Thoracic aorta (tissue), 2 donors: ENCODE data around the gene MYRFL. TPM values are rescaled to one million over a fixed set of nuclear protein-coding genes. Genes with fewer than 3 reads are reported as not detected.

Experiments
- ATAC-seq: fragments of 150-250 bp; one replicate; pipeline ENCODE4 v1.8.0; 2017; ENCODE audit warnings: low read depth; ENCODE audit not compliant: insufficient number of reproducible peaks, low FRiP score
- DNase-seq: peaks from one replicate; pipeline ENCODE4 v3.0.0-alpha.2; 2020; ENCODE audit warnings: low spot score
- H3K27ac ChIP-seq, 2 donors: fragments of 200-600 bp; sonication (generic); 1 replicate in 1 of 2; 2 replicates in 1 of 2; pipeline ENCODE4 v1.5.1; 2016; ENCODE audit warnings: mild to moderate bottlenecking in 2 of 2, moderate library complexity in 2 of 2
- H3K27me3 ChIP-seq: fragments of 200-600 bp; sonication (generic); replicated peaks from 2 replicates; pipeline ENCODE4 v1.6.0; 2016; ENCODE audit warnings: mild to moderate bottlenecking; ENCODE audit not compliant: insufficient read depth
- H3K36me3 ChIP-seq: fragments of 200-600 bp; sonication (generic); one replicate; pipeline ENCODE4 v1.5.1; 2016
- H3K4me1 ChIP-seq, 2 donors: fragments of 200-600 bp; sonication (generic); 1 replicate in 1 of 2; 2 replicates in 1 of 2; pipeline versions ENCODE4 v1.5.1 to v1.6.0; 2016; ENCODE audit warnings: low read depth in 2 of 2, mild to moderate bottlenecking in 1 of 2; ENCODE audit not compliant: control insufficient read depth in 1 of 2
- H3K4me3 ChIP-seq: fragments of 200-600 bp; sonication (generic); 2 replicates; pipeline ENCODE4 v1.5.1; 2016; ENCODE audit warnings: mild to moderate bottlenecking
- H3K9me3 ChIP-seq: fragments of 200-600 bp; sonication (generic); 2 replicates; pipeline ENCODE4 v1.5.1; 2016
- CTCF ChIP-seq: fragments of 200-600 bp; sonication (generic); IDR thresholded peaks from one replicate; pipeline ENCODE4 v1.5.1; 2019; ENCODE audit warnings: antibody characterized with exemption
- total RNA-seq, 2 donors: library from RNA; depleted of rRNA; stranded (reverse); fragments of >200 nt; gene quantifications; one replicate each; pipeline versions ENCODE4 v1.1.0 to v1.2.3, GENCODE V29; 2016

The MYRFL gene
- total RNA-seq, 2 donors from 2014 or later = not detected

DNA sequence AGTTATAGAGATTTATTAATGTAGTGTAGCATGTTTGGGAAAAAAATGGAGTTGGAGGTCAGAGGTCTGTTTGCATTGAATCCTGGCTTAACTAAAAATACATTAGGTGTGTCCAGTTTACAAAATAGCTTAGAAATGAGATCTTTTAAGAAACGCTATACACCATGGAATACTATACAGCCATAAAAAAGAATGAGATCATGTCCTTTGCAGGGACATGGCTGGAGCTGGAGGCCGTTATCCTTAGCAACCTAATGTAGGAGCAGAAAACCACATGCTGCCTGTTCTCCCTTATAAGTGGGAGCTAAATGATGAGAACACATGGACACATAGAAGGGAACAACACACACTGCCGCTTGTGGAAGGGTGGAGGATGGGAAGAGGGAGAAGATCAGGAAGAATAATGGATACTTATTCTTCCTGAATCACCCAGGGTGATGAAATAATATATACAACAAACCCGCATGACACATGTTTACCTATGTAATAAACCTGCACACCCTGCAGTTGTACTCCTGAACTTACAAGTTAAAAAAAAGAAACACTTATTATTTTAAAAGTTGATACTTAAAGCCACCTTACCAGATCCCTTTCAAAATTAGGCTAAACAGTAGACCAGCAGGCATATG, 14.0 kb upstream of the MYRFL start:
- DNase-seq = no peak
- no peak overlapping the region for H3K27ac ChIP-seq
- H3K36me3 ChIP-seq = no peaks in the 10 kb centered on the region
- H3K27me3 ChIP-seq = no peaks in the 10 kb centered on the region
- H3K9me3 ChIP-seq = peaks cover 4% of the 10 kb centered on the region
- TF ChIP-seq CTCF = no peak
- H3K4me3 ChIP-seq = no peak overlapping the region
- no peaks in the 10 kb centered on the region for H3K4me1 ChIP-seq
- ATAC-seq = no peak

DNA sequence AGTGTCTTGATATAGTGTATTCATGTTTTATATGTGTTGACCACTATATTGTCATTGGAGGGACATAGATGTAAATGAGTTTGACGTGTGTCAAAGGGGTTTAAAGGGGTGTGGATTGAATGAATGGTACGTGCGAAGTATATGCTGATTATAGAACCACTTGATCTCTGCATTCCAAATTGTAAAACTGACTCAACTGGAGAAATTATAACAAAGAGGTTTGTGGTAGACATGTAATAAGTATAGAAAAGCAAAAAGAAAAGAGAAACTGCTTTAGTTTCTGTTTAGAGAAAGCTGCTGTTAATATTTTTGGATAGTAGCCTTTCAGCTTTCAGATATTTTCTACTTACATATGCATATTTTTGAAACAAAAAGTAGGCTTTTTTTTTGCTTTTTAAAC, 8.9 kb upstream of the MYRFL start:
- Histone ChIP-seq H3K36me3 (no peaks in the 10 kb centered on the region), H3K27ac (no peak overlapping the region), H3K4me1 (no peaks in the 10 kb centered on the region), H3K9me3 (no peaks in the 10 kb centered on the region), H3K4me3 (no peak overlapping the region), H3K27me3 (no peaks in the 10 kb centered on the region)
- TF ChIP-seq CTCF = no peak
- DNase-seq (no peak), ATAC-seq (no peak)

GRCh38 chr12:69821032-69821455, 4.0 kb upstream of the MYRFL start:
- Histone ChIP-seq H3K27me3 (no peaks in the 10 kb centered on the region), H3K9me3 (no peaks in the 10 kb centered on the region), H3K4me3 (no peak overlapping the region), H3K36me3 (no peaks in the 10 kb centered on the region), H3K27ac (no peak overlapping the region), H3K4me1 (peaks cover 0 to 4% of the 10 kb centered on the region in 2 donors)
- no peak for TF ChIP-seq CTCF
- ATAC-seq (no peak), DNase-seq (no peak)

DNA sequence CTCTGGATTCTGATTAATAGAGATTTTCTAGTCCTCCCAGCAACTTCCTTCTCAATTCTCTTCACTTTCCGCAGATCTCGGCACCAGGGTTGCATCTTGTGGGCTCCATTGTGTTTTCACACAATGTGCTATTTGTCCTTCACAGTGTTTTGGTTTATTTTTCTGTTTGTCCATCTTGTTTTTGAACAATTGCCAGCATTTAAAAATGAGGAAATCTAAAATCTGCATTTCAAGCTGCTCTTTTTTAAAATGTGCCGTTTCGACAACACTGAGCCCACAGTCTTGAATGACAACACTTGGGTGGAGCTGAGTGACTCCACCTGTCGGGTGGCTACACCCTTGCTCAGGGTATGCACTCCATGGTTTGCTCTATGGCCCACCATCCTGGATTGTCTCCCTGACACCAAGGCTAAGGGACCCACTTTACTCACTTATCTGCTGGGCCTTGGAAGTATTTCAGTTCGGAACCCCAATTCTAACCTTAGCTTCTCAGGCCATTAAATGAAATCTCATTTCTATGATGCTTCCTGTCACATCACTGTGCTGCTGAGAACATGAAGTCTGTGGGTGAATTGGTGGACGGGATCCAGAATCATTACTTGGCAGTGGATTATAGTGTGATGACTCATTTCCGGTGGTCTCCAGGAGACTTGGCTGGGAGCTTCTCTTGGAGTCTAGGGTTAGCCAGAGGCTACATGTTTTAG, 3.4 kb upstream of the MYRFL start:
- Histone ChIP-seq H3K27ac (no peak overlapping the region), H3K27me3 (no peaks in the 10 kb centered on the region), H3K9me3 (no peaks in the 10 kb centered on the region), H3K36me3 (no peaks in the 10 kb centered on the region), H3K4me3 (no peak overlapping the region), H3K4me1 (peaks cover 0 to 4% of the 10 kb centered on the region in 2 donors)
- no peak for TF ChIP-seq CTCF
- ATAC-seq (no peak), DNase-seq (no peak)

DNA sequence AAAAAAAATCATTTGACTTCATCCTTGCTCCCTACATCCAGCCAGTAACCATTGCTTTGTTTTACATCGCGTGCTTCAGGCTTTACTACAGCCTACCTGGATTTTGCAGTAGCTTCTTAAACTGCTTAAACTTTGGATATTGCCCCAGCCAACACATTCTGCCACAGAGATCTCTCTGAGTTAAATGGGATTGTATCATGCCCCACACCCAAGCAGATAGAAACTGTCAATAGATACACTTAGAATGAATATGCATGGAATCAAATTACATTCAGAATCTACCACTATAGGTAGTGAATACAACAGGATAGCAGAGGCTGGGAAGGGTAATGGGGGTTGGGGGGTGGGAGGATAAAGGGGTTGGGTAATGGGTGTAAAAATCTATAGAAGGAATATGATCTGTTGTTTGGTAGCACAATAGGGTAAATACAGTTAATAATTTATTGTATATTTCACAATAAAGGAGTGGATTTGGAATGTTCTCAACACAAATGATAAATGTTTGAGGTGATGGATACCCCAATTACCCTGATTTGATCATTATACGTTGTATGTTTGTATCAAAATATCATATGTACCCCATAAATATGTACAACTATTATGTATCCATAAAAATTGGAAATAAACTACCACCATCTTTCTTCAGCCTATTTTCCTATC, 2.7 kb upstream of the MYRFL start:
- Histone ChIP-seq H3K27ac (no peak overlapping the region), H3K27me3 (no peaks in the 10 kb centered on the region), H3K4me3 (no peak overlapping the region), H3K4me1 (peaks cover 0 to 4% of the 10 kb centered on the region in 2 donors), H3K36me3 (no peaks in the 10 kb centered on the region), H3K9me3 (no peaks in the 10 kb centered on the region)
- no peak for DNase-seq
- ATAC-seq = no peak
- no peak for TF ChIP-seq CTCF
